ENCODE measurements around the gene TPT1. TPM values are rescaled to one million over a fixed set of nuclear protein-coding genes. Genes with fewer than 3 reads are reported as not detected.
A peak's percentile ranks its signal among the peaks of the same experiment; 100 is the strongest.

TPT1 gene
- total and polyA plus RNA-seq, 3 experiments from 2014 or later: 2,788 to 3,378 (median 3,313) TPM

- H3K36me3 Mint-ChIP-seq: peaks cover 0 to 8% (median 5%) of the 10 kb centered on the region in 3 donors
- POLR2A ChIA-PET: interaction anchor here (0.5 to 1.0 kb wide), 2 partner anchors 32 to 46 kb away, joined by 3 read pairs; partner anchors contain the start of gene TPT1
- H3K4me3 Mint-ChIP-seq: no peak overlapping the region
These were observed 31.5 kb upstream of the TPT1 start for GRCh38 chr13:45372189-45373161.

GRCh38 chr13:45370922-45371406 is 30.0 kb upstream of the TPT1 start:
- Histone ChIP-seq H3K27ac (ENCODE audit: low read depth, low read length) (no peak overlapping the region), H3K4me3 (ENCODE audit: low read length) (no peak overlapping the region), H3K4me1 (ENCODE audit: insufficient read depth, low read length) (peaks cover 30% of the 10 kb centered on the region), H3K36me3 (ENCODE audit: insufficient read depth, low read length) (no peaks in the 10 kb centered on the region), H3K27me3 (ENCODE audit: insufficient read depth, low read length, poor library complexity, severe bottlenecking) (no peaks in the 10 kb centered on the region), H3K9me3 (ENCODE audit: low read length) (no peaks in the 10 kb centered on the region)
- no peaks in the 10 kb centered on the region for H3K9me3 Mint-ChIP-seq
- ChIA-PET POLR2A (interaction anchor here (0.7 to 1.3 kb wide), 2 partner anchors 29 to 31 kb away, joined by 3 read pairs; no protein-coding TSS in a partner anchor), CTCF (interaction anchor here (0.7 to 3.3 kb wide), 25 partner anchors 11 to 940 kb away, joined by 3 to 30 read pairs (median 5); partner anchors contain the start of genes COG3 and TPT1)
- no peak overlapping the region for H3K4me3 Mint-ChIP-seq
- peaks cover 29 to 47% (median 43%) of the 10 kb centered on the region in 3 donors for H3K4me1 Mint-ChIP-seq
- peaks cover 0 to 9% (median 5%) of the 10 kb centered on the region in 3 donors for H3K36me3 Mint-ChIP-seq
- H3K27ac Mint-ChIP-seq: peak overlapping the region in 5 of 8 donors; percentile 47 to 61 (median 52)
- DNase-seq: peak; percentile 34 to 64 (median 46)
- no peaks in the 10 kb centered on the region for H3K27me3 Mint-ChIP-seq

More at GRCh38 chr13:45372189-45373161, 31.5 kb upstream of the TPT1 start:
- Mint-ChIP-seq H3K9me3 (no peaks in the 10 kb centered on the region), H3K4me1 (peaks cover 21 to 38% (median 34%) of the 10 kb centered on the region in 3 donors), H3K27me3 (no peaks in the 10 kb centered on the region), H3K27ac (peak overlapping the region in 3 of 8 donors; percentile 23 to 91 (median 25))
- Histone ChIP-seq H3K9me3 (ENCODE audit: low read length) (no peaks in the 10 kb centered on the region), H3K27me3 (ENCODE audit: insufficient read depth, low read length, poor library complexity, severe bottlenecking) (no peaks in the 10 kb centered on the region), H3K27ac (ENCODE audit: low read depth, low read length) (no peak overlapping the region), H3K4me1 (ENCODE audit: insufficient read depth, low read length) (peaks cover 21% of the 10 kb centered on the region), H3K4me3 (ENCODE audit: low read length) (no peak overlapping the region), H3K36me3 (ENCODE audit: insufficient read depth, low read length) (no peaks in the 10 kb centered on the region)
- peak in 1 of 5 donors; percentile 4 for DNase-seq
- CTCF ChIA-PET: interaction anchor here (0.7 to 3.3 kb wide), 12 partner anchors 10 to 356 kb away, joined by 3 to 30 read pairs (median 6); partner anchors contain the start of genes COG3 and TPT1

- H3K36me3 Mint-ChIP-seq: peaks cover 0 to 12% (median 5%) of the 10 kb centered on the region in 3 donors
- peaks cover 30% of the 10 kb centered on the region for H3K4me1 ChIP-seq (ENCODE audit: insufficient read depth, low read length)
- peak overlapping the region in 7 of 8 donors; percentile 40 to 94 (median 83) for H3K27ac Mint-ChIP-seq
- no peak for DNase-seq
- peaks cover 29 to 52% (median 45%) of the 10 kb centered on the region in 3 donors for H3K4me1 Mint-ChIP-seq
- H3K27me3 ChIP-seq (ENCODE audit: insufficient read depth, low read length, poor library complexity, severe bottlenecking): no peaks in the 10 kb centered on the region
- H3K36me3 ChIP-seq (ENCODE audit: insufficient read depth, low read length): no peaks in the 10 kb centered on the region
- H3K27me3 Mint-ChIP-seq: no peaks in the 10 kb centered on the region
- ChIA-PET POLR2A (no interaction called here), CTCF (interaction anchor here (0.7 to 3.1 kb wide), 6 partner anchors 19 to 322 kb away, joined by 3 to 25 read pairs (median 6); partner anchors contain the start of gene TPT1)
- H3K4me3 Mint-ChIP-seq: peak overlapping the region in 1 of 7 donors; percentile 5
- H3K4me3 ChIP-seq (ENCODE audit: low read length): no peak overlapping the region
- H3K9me3 ChIP-seq (ENCODE audit: low read length): no peaks in the 10 kb centered on the region
- H3K27ac ChIP-seq (ENCODE audit: low read depth, low read length): no peak overlapping the region
- H3K9me3 Mint-ChIP-seq: no peaks in the 10 kb centered on the region
These were observed 28.1 kb upstream of the TPT1 start for GRCh38 chr13:45369116-45369515.

DNA sequence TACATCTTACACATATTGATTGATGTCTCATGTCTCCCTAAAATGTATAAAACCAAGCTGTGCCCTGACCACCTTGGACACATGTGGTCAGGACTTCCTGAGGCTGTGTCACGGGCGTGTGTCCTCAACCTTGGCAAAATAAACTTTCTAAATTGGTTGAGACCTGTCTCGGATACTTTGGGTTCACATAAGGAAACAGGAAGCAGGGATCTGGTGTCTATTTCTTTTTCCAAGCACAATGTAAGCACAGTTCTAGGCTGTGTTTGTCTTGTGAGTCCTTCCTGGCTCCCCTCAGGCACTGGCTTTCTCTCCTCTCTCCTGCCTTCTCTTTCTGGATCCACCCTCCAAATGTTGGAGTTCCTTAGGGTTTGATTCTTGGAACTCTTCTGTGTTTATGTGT is 27.6 kb upstream of the TPT1 start:
- DNase-seq: peak in 1 of 5 donors; percentile 13
- H3K4me1 ChIP-seq (ENCODE audit: insufficient read depth, low read length): peaks cover 30% of the 10 kb centered on the region
- peak overlapping the region; percentile 61 to 96 (median 91) for H3K27ac Mint-ChIP-seq
- H3K4me3 ChIP-seq (ENCODE audit: low read length): no peak overlapping the region
- H3K9me3 ChIP-seq (ENCODE audit: low read length): no peaks in the 10 kb centered on the region
- peaks cover 33 to 57% (median 50%) of the 10 kb centered on the region in 3 donors for H3K4me1 Mint-ChIP-seq
- peaks cover 0 to 16% (median 5%) of the 10 kb centered on the region in 3 donors for H3K36me3 Mint-ChIP-seq
- H3K9me3 Mint-ChIP-seq: peaks cover 0 to 5% (median 0%) of the 10 kb centered on the region in 5 donors
- no peaks in the 10 kb centered on the region for H3K27me3 ChIP-seq (ENCODE audit: insufficient read depth, low read length, poor library complexity, severe bottlenecking)
- no peaks in the 10 kb centered on the region for H3K36me3 ChIP-seq (ENCODE audit: insufficient read depth, low read length)
- H3K27ac ChIP-seq (ENCODE audit: low read depth, low read length): no peak overlapping the region
- peak overlapping the region in 5 of 7 donors; percentile 21 to 74 (median 48) for H3K4me3 Mint-ChIP-seq
- CTCF ChIA-PET: interaction anchor here (0.7 to 2.7 kb wide), 4 partner anchors 19 to 28 kb away, joined by 3 to 19 read pairs (median 4); partner anchors contain the start of gene TPT1
- no peaks in the 10 kb centered on the region for H3K27me3 Mint-ChIP-seq
- POLR2A ChIA-PET: interaction anchor here (2.0 kb wide), 1 partner anchor 27 kb away, joined by 26 read pairs; the partner anchor contains the start of gene TPT1

DNA sequence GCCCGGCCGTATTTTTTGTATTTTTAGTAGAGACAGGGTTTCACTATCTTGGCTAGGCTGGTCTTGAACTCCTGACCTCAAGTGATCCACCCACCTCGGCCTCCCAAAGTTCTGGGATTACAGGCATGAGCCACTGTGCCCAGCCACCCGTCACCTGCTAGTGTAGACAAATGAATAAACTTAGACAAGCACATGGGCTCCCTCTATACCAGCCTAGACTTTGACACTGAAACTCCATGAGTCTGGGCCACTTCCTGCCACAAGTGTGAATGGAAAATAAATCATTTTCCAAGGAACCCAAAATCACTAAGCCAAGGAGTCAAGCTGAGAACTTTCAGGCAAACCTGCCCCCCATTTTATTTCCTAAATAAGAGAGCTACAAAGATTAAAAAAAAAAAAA is 27.0 kb upstream of the TPT1 start:
- Mint-ChIP-seq H3K4me1 (peaks cover 36 to 62% (median 55%) of the 10 kb centered on the region in 3 donors), H3K27ac (peak overlapping the region; percentile 52 to 96 (median 91)), H3K36me3 (peaks cover 0 to 18% (median 5%) of the 10 kb centered on the region in 3 donors), H3K27me3 (no peaks in the 10 kb centered on the region), H3K9me3 (peaks cover 0 to 6% (median 0%) of the 10 kb centered on the region in 5 donors), H3K4me3 (peak overlapping the region in 6 of 7 donors; percentile 21 to 74 (median 68))
- Histone ChIP-seq H3K4me1 (ENCODE audit: insufficient read depth, low read length) (peaks cover 30% of the 10 kb centered on the region), H3K4me3 (ENCODE audit: low read length) (no peak overlapping the region), H3K36me3 (ENCODE audit: insufficient read depth, low read length) (no peaks in the 10 kb centered on the region), H3K9me3 (ENCODE audit: low read length) (no peaks in the 10 kb centered on the region), H3K27me3 (ENCODE audit: insufficient read depth, low read length, poor library complexity, severe bottlenecking) (no peaks in the 10 kb centered on the region), H3K27ac (ENCODE audit: low read depth, low read length) (peak overlapping the region; percentile 52)
- peak in 1 of 5 donors; percentile 42 for DNase-seq
- ChIA-PET CTCF (interaction anchor here (1.1 to 2.7 kb wide), 10 partner anchors 20 to 321 kb away, joined by 3 to 19 read pairs (median 4); partner anchors contain the start of genes COG3, SLC25A30 and TPT1), POLR2A (interaction anchor here (0.6 to 2.0 kb wide), 5 partner anchors 27 to 1039 kb away, joined by 3 to 28 read pairs (median 6); partner anchors contain the start of genes SLC25A30 and TPT1)

- H3K9me3 Mint-ChIP-seq: peaks cover 0 to 6% (median 0%) of the 10 kb centered on the region in 5 donors
- H3K27me3 ChIP-seq (ENCODE audit: insufficient read depth, low read length, poor library complexity, severe bottlenecking): no peaks in the 10 kb centered on the region
- peaks cover 35 to 64% (median 61%) of the 10 kb centered on the region in 3 donors for H3K4me1 Mint-ChIP-seq
- H3K36me3 ChIP-seq (ENCODE audit: insufficient read depth, low read length): no peaks in the 10 kb centered on the region
- POLR2A ChIA-PET: interaction anchor here (0.6 to 2.0 kb wide), 8 partner anchors 26 to 843 kb away, joined by 3 to 28 read pairs (median 4); partner anchors contain the start of genes SLC25A30 and TPT1
- no peaks in the 10 kb centered on the region for H3K9me3 ChIP-seq (ENCODE audit: low read length)
- no peak overlapping the region for H3K4me3 ChIP-seq (ENCODE audit: low read length)
- peak; percentile 79 to 96 (median 83) for DNase-seq
- peaks cover 30% of the 10 kb centered on the region for H3K4me1 ChIP-seq (ENCODE audit: insufficient read depth, low read length)
- peak overlapping the region; percentile 52 for H3K27ac ChIP-seq (ENCODE audit: low read depth, low read length)
- CTCF ChIA-PET: interaction anchor here (0.9 to 2.7 kb wide), 10 partner anchors 9 to 321 kb away, joined by 3 to 19 read pairs (median 4); partner anchors contain the start of genes COG3, SLC25A30 and TPT1
- no peaks in the 10 kb centered on the region for H3K27me3 Mint-ChIP-seq
- peak overlapping the region; percentile 1 to 74 (median 69) for H3K4me3 Mint-ChIP-seq
- peaks cover 0 to 18% (median 6%) of the 10 kb centered on the region in 3 donors for H3K36me3 Mint-ChIP-seq
- H3K27ac Mint-ChIP-seq: peak overlapping the region; percentile 52 to 96 (median 91)
These were observed 26.4 kb upstream of the TPT1 start for GRCh38 chr13:45367358-45367757.

DNA sequence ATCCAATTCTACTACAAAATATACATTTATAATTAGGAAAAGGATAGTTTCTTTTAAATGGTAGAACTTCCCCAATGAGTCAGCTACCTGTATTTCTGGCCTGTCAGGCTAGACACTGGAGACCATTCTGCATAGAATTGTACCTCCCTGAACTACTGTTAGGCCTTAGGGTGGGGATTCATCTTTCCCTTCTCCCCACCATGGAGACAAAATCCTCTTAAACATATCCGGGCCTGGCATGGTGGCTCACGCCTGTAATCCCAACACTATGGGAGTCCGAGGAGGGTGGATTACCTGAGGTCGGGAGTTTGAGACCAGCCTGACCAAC is 24.5 kb upstream of the TPT1 start:
- Histone ChIP-seq H3K36me3 (ENCODE audit: insufficient read depth, low read length) (no peaks in the 10 kb centered on the region), H3K27me3 (ENCODE audit: insufficient read depth, low read length, poor library complexity, severe bottlenecking) (no peaks in the 10 kb centered on the region), H3K4me1 (ENCODE audit: insufficient read depth, low read length) (peaks cover 24% of the 10 kb centered on the region), H3K4me3 (ENCODE audit: low read length) (no peak overlapping the region), H3K27ac (ENCODE audit: low read depth, low read length) (no peak overlapping the region), H3K9me3 (ENCODE audit: low read length) (no peaks in the 10 kb centered on the region)
- peaks cover 35 to 63% (median 61%) of the 10 kb centered on the region in 3 donors for H3K4me1 Mint-ChIP-seq
- peaks cover 0 to 6% (median 0%) of the 10 kb centered on the region in 5 donors for H3K9me3 Mint-ChIP-seq
- H3K4me3 Mint-ChIP-seq: peak overlapping the region in 1 of 7 donors; percentile 23
- peak overlapping the region in 2 of 8 donors; percentile 46 to 68 for H3K27ac Mint-ChIP-seq
- DNase-seq: no peak
- ChIA-PET POLR2A (interaction anchor here (0.8 kb wide), 1 partner anchor 24 kb away, joined by 4 read pairs; no protein-coding TSS in a partner anchor), CTCF (interaction anchor here (0.9 kb wide), 1 partner anchor 49 kb away, joined by 3 read pairs; no protein-coding TSS in a partner anchor)
- no peaks in the 10 kb centered on the region for H3K27me3 Mint-ChIP-seq
- H3K36me3 Mint-ChIP-seq: peaks cover 0 to 25% (median 9%) of the 10 kb centered on the region in 3 donors
